ENCODE results near the gene SLC25A40. TPM values are rescaled to one million over a fixed set of nuclear protein-coding genes. Genes with fewer than 3 reads are reported as not detected.
A peak's percentile ranks its signal among the peaks of the same experiment; 100 is the strongest.
"Not testable (repeated sequence)": the region's sequence is repeated elsewhere in the genome, so short reads cannot be mapped to it uniquely, and the experiment has no call there.

Gene SLC25A40
- total RNA-seq, 1 donor from 2014 or later = 27.0 TPM

GRCh38 chr7:87912121-87912520 is 36.0 kb upstream of the SLC25A40 start:
- Histone ChIP-seq H3K27ac (replicated peaks) (no peak overlapping the region), H3K9me3 (replicated peaks) (no peaks in the 10 kb centered on the region), H3K36me3 (no peaks in the 10 kb centered on the region), H3K4me1 (no peaks in the 10 kb centered on the region), H3K27me3 (ENCODE audit: low read depth) (no peaks in the 10 kb centered on the region), H3K4me3 (no peak overlapping the region)
- intact Hi-C loops (cut with micrococcal nuclease) = no loop called here
- TF ChIP-seq, protein P1, sequence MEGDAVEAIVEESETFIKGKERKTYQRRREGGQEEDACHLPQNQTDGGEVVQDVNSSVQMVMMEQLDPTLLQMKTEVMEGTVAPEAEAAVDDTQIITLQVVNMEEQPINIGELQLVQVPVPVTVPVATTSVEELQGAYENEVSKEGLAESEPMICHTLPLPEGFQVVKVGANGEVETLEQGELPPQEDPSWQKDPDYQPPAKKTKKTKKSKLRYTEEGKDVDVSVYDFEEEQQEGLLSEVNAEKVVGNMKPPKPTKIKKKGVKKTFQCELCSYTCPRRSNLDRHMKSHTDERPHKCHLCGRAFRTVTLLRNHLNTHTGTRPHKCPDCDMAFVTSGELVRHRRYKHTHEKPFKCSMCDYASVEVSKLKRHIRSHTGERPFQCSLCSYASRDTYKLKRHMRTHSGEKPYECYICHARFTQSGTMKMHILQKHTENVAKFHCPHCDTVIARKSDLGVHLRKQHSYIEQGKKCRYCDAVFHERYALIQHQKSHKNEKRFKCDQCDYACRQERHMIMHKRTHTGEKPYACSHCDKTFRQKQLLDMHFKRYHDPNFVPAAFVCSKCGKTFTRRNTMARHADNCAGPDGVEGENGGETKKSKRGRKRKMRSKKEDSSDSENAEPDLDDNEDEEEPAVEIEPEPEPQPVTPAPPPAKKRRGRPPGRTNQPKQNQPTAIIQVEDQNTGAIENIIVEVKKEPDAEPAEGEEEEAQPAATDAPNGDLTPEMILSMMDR (IDR thresholded peaks at IDR 0.05; ENCODE audit: borderline replicate concordance) = no peak
- no peak for DNase-seq

GRCh38 chr7:87908814-87909213 is 32.7 kb upstream of the SLC25A40 start:
- DNase-seq; H3K27ac ChIP-seq (replicated peaks); intact Hi-C loops (cut with micrococcal nuclease); H3K36me3 ChIP-seq; H3K9me3 ChIP-seq (replicated peaks); H3K4me3 ChIP-seq; H3K4me1 ChIP-seq; H3K27me3 ChIP-seq (ENCODE audit: low read depth): not testable (repeated sequence)

DNA sequence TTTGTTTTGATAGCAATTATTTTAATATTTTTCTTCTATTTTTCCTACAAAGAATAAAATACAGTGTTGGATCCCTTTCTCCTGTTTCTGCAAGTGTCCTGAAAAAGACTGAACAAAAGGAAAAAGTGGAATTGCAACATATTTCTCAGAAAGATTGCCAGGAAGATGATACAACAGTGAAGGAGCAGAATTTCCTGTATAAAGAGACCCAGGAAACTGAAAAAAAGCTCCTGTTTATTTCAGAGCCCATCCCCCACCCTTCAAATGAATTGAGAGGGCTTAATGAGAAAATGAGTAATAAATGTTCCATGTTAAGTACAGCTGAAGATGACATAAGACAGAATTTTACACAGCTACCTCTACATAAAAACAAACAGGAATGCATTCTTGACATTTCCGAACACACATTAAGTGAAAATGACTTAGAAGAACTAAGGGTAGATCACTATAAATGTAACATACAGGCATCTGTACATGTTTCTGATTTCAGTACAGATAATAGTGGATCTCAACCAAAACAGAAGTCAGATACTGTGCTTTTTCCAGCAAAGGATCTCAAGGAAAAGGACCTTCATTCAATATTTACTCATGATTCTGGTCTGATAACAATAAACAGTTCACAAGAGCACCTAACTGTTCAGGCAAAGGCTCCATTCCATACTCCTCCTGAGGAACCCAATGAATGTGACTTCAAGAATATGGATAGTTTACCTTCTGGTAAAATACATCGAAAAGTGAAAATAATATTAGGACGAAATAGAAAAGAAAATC is 31.2 kb upstream of the SLC25A40 start:
- H3K9me3 ChIP-seq (replicated peaks); H3K27ac ChIP-seq (replicated peaks); intact Hi-C loops (cut with micrococcal nuclease); H3K4me1 ChIP-seq; H3K27me3 ChIP-seq (ENCODE audit: low read depth); DNase-seq; H3K36me3 ChIP-seq; H3K4me3 ChIP-seq: not testable (repeated sequence)

DNA sequence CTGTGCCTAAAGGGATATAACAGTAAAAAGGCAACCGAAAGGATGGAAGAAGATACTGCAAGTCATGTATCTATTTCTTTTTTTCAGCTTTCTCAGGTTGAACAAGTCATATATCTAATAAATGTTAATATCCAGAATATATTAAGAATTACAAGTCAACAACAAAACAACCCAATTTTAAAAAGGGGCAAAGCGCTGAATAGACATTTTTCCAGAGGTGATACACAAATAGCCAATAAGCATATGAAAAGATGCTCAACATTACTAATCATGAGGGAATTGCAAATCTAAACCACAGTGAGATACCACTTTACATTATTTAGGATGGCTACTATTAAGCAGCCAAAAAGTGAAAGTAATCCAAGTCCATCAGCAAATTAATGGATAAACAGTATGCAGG is 23.1 kb upstream of the SLC25A40 start:
- no peak for DNase-seq
- no peaks in the 10 kb centered on the region for H3K27me3 ChIP-seq (ENCODE audit: low read depth)
- no peaks in the 10 kb centered on the region for H3K9me3 ChIP-seq (replicated peaks)
- intact Hi-C loops (cut with micrococcal nuclease) = no loop called here
- H3K27ac ChIP-seq (replicated peaks) = no peak overlapping the region
- TF ChIP-seq, protein P1 (IDR thresholded peaks at IDR 0.05; ENCODE audit: borderline replicate concordance) = no peak
- H3K36me3 ChIP-seq = peaks cover 39% of the 10 kb centered on the region
- no peak overlapping the region for H3K4me3 ChIP-seq
- no peaks in the 10 kb centered on the region for H3K4me1 ChIP-seq

GRCh38 chr7:87895363-87895762 is 19.2 kb upstream of the SLC25A40 start:
- Histone ChIP-seq H3K36me3 (peaks cover 22% of the 10 kb centered on the region), H3K27ac (replicated peaks) (no peak overlapping the region), H3K4me1 (no peaks in the 10 kb centered on the region), H3K27me3 (ENCODE audit: low read depth) (no peaks in the 10 kb centered on the region), H3K9me3 (replicated peaks) (no peaks in the 10 kb centered on the region), H3K4me3 (no peak overlapping the region)
- TF ChIP-seq, protein P1 (IDR thresholded peaks at IDR 0.05; ENCODE audit: borderline replicate concordance) = no peak
- intact Hi-C loops (cut with micrococcal nuclease) = no loop called here
- DNase-seq = no peak

GRCh38 chr7:87886875-87887274 is 10.7 kb upstream of the SLC25A40 start:
- Histone ChIP-seq H3K27me3 (ENCODE audit: low read depth) (no peaks in the 10 kb centered on the region), H3K4me1 (no peaks in the 10 kb centered on the region), H3K36me3 (peaks cover 5% of the 10 kb centered on the region), H3K4me3 (no peak overlapping the region), H3K9me3 (replicated peaks) (no peaks in the 10 kb centered on the region), H3K27ac (replicated peaks) (no peak overlapping the region)
- DNase-seq = no peak
- TF ChIP-seq, protein P1 (IDR thresholded peaks at IDR 0.05; ENCODE audit: borderline replicate concordance) = peak; percentile 58
- intact Hi-C loops (cut with micrococcal nuclease) = loop anchor here (2.0 kb wide), 1 partner anchor 90 kb away; no protein-coding TSS in a partner anchor

All from left ventricle myocardium inferior (tissue), 1 donor.